ENCODE results near the gene NME5.

DNA sequence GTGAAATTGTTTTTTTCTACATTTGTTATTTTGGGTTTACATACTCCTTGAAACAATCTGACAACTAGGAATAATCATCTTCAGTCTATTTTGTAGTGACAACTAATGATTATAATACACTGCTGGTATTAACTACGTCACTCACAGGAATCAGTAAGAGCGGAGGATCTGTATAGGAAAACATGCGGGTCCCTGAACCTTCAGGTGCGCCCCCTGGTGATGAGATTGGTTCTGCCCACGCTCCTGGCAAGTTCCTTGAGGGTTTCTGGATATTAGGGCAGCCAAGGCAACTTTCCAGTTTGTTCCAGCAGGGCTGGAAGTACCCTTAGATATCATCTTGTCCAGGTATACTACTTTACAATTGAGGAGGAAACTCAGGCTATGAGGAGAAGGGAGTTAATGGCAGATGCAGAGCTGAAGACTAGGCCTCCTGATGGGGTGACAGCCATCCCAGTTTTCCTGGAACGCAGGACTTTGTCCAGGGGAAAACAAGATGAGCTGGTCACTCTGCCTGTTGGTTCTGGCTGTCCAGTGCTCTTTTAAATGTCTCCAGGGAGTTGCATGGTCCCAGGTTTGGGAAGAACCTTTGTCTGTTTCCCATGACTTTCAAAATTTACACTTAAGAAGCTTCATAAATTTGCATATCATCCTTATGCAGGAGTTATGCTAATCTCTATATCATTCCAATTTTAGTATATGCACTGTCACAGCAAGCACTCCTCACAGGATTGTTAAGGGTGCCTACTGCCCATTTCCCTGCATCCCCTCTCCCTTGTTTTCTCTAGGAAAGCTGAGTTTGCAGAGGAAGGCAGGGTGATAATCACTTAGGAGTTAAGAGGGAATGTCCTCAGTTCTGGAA lies 70.3 kb downstream of the NME5 start:
- TF ChIP-seq, protein P1, sequence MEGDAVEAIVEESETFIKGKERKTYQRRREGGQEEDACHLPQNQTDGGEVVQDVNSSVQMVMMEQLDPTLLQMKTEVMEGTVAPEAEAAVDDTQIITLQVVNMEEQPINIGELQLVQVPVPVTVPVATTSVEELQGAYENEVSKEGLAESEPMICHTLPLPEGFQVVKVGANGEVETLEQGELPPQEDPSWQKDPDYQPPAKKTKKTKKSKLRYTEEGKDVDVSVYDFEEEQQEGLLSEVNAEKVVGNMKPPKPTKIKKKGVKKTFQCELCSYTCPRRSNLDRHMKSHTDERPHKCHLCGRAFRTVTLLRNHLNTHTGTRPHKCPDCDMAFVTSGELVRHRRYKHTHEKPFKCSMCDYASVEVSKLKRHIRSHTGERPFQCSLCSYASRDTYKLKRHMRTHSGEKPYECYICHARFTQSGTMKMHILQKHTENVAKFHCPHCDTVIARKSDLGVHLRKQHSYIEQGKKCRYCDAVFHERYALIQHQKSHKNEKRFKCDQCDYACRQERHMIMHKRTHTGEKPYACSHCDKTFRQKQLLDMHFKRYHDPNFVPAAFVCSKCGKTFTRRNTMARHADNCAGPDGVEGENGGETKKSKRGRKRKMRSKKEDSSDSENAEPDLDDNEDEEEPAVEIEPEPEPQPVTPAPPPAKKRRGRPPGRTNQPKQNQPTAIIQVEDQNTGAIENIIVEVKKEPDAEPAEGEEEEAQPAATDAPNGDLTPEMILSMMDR (conservative IDR thresholded peaks at IDR 0.05 in 1 of 2, IDR thresholded peaks at IDR 0.05 in 1 of 2; ENCODE audit: low read depth in 1 of 2, low read length in 2 of 2) = peak; percentile 83 to 88
- no peak for TF ChIP-seq EZH2 (IDR thresholded peaks at IDR 0.05; ENCODE audit: low read length, missing control alignments)
